ENCODE data around the gene STK39. TPM values are rescaled to one million over a fixed set of nuclear protein-coding genes. Genes with fewer than 3 reads are reported as not detected.

Gene STK39
- total RNA-seq, 6 experiments from 2014 or later: 0.29 to 1.2 (median 0.60) TPM

DNA sequence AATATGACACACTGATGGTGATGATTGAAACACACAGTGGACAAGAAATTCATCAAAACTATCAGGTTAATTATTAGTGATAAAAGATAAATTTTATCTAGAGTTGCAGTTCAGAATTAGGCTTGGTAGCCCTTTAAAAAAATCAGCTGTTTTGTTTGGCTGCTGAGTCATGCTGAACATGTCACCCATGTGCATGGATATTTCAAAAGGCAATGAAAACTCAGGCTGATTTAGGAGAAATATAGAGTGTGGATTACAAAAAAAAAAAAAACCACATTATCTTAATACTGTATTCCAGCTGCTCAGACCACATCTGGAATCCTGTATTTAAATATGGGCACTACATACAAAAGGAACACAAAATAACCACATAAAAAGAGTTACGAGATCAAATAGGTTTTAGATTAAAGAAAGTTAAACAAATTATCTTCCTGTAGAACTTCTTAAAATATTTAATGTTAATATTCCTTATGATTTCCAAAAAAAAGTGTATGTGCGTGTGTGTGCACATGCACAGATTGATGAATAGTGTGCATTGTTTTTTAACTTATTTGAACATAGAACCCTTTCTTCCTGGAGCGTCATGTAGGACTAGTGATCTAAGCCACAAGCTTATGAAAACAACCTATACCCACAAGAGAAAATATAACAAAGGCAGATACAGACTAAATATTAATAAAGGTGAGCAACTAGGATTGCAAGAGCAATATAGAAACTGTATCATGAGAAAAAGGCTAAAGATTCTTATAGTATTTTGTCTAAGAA, 186.2 kb downstream of the STK39 start:
- DNase-seq (no peak), ATAC-seq (peak in 1 of 4 donors; percentile 32)
- H3K36me3 ChIP-seq: no peaks in the 10 kb centered on the region
- no peaks in the 10 kb centered on the region for H3K4me1 ChIP-seq
- no peak overlapping the region for H3K27ac ChIP-seq
- TF ChIP-seq CTCF (IDR thresholded peaks at IDR 0.05): no peak
- no peak for TF ChIP-seq POLR2A (IDR thresholded peaks at IDR 0.05)
- WGBS (ENCODE audit: insufficient coverage, low coverage, low lambda C conversion rate, missing lambda C conversion rate): 82% methylated on average over 3 of the region's 3 CpGs
- no peaks in the 10 kb centered on the region for H3K27me3 ChIP-seq
- intact Hi-C loops (cut with DNase I): no loop called here
- no peaks in the 10 kb centered on the region for H3K9me3 ChIP-seq
- no peak overlapping the region for H3K4me3 ChIP-seq

GRCh38 chr2:168059758-168060157, 187.6 kb downstream of the STK39 start:
- WGBS (ENCODE audit: insufficient coverage, low coverage, low lambda C conversion rate, missing lambda C conversion rate): 34% methylated on average over 2 of the region's 2 CpGs
- no peak overlapping the region for H3K27ac ChIP-seq
- H3K9me3 ChIP-seq: no peaks in the 10 kb centered on the region
- no peaks in the 10 kb centered on the region for H3K4me1 ChIP-seq
- intact Hi-C loops (cut with DNase I): no loop called here
- DNase-seq (no peak), ATAC-seq (no peak)
- TF ChIP-seq CTCF (IDR thresholded peaks at IDR 0.05) (no peak), POLR2A (IDR thresholded peaks at IDR 0.05) (no peak)
- no peak overlapping the region for H3K4me3 ChIP-seq
- no peaks in the 10 kb centered on the region for H3K36me3 ChIP-seq
- H3K27me3 ChIP-seq: no peaks in the 10 kb centered on the region

DNA sequence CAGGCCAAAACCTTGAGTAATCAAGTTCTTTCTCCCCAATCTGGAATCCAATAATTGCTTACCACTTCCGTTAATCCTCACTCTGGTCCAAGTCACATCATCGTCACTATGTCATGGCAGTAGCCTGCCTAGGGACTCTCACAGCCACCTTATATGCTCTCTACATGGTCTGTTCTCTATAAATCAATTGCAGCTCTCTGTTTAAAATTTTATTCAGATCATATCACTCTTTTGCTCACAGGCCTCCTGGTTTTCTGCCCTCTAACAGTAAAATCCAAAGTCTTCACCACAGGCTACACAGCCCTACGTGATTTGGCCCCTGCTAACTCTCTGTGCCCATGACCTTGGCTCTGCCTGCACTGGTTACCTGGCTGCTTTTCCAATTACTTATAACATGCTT, 188.7 kb downstream of the STK39 start:
- no peak overlapping the region for H3K27ac ChIP-seq
- no peaks in the 10 kb centered on the region for H3K4me1 ChIP-seq
- no peak for ATAC-seq
- WGBS (ENCODE audit: insufficient coverage, low coverage, low lambda C conversion rate, missing lambda C conversion rate): 70% methylated on average over 3 of the region's 3 CpGs
- no peak for DNase-seq
- no peaks in the 10 kb centered on the region for H3K36me3 ChIP-seq
- intact Hi-C loops (cut with DNase I): no loop called here
- TF ChIP-seq CTCF (IDR thresholded peaks at IDR 0.05) (no peak), POLR2A (IDR thresholded peaks at IDR 0.05) (no peak)
- H3K4me3 ChIP-seq: no peak overlapping the region
- no peaks in the 10 kb centered on the region for H3K9me3 ChIP-seq
- H3K27me3 ChIP-seq: no peaks in the 10 kb centered on the region

DNA sequence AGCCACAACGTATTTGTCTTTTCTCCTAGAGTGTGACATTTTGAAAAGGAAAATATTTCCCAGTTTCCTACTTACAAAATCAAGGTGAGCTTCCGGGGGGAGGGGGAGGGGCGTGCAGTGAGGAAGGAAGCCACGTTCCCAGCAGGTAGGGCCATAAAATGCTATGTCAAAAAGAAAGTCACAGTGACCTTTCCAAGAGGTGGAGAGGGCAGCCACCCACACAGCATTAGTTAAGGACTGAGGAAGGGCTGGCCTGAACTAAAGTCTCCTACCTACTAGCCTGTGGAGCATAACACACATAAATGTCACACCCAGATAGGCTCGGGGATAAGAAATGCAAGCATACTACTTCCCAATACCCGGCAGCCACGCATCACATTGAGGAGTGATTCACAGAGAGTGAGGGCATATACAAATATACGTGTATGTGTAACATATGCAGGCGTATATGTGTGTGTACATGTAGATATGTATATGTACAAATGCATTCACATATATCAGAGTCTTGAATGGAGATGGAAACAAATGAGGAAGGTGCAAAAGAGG, 191.1 kb downstream of the STK39 start:
- Histone ChIP-seq H3K9me3 (no peaks in the 10 kb centered on the region), H3K27ac (no peak overlapping the region), H3K36me3 (no peaks in the 10 kb centered on the region), H3K27me3 (no peaks in the 10 kb centered on the region), H3K4me3 (no peak overlapping the region), H3K4me1 (no peaks in the 10 kb centered on the region)
- intact Hi-C loops (cut with DNase I): no loop called here
- 69% methylated on average over 7 of the region's 9 CpGs for WGBS (ENCODE audit: insufficient coverage, low coverage, low lambda C conversion rate, missing lambda C conversion rate)
- DNase-seq: no peak
- no peak for ATAC-seq
- TF ChIP-seq POLR2A (IDR thresholded peaks at IDR 0.05) (no peak), CTCF (IDR thresholded peaks at IDR 0.05) (no peak)

Measured in right lobe of liver (tissue), 6 donors.